Adrenal gland (tissue), 12 donors: ENCODE data around the gene ZBTB45. TPM values are rescaled to one million over a fixed set of nuclear protein-coding genes. Genes with fewer than 3 reads are reported as not detected.
A peak's percentile ranks its signal among the peaks of the same experiment; 100 is the strongest.

ENCODE experiments used
- DNase-seq, 7 donors: peaks; one replicate each; pipeline ENCODE4 v3.0.0-alpha.2; 2019 to 2020
- H3K27ac ChIP-seq, 5 donors: fragments of 200-600 bp; sonication (generic) in 4 of 5; 1 replicate in 3 of 5; 2 replicates in 2 of 5; pipeline versions ENCODE4 v1.5.1 to v1.8.0; 2016 to 2020; ENCODE audit warnings: mild to moderate bottlenecking in 1 of 5
- H3K27me3 ChIP-seq: fragments of 200-600 bp; 2 replicates; pipeline ENCODE4 v1.8.0; 2021
- H3K36me3 ChIP-seq, 2 donors: fragments of 200-600 bp; replicated peaks in 1 of 2; 1 replicate in 1 of 2; 2 replicates in 1 of 2; pipeline versions ENCODE4 v1.5.1 to v1.8.0; 2018 to 2022
- H3K4me1 ChIP-seq, 2 donors: fragments of 200-600 bp; replicated peaks in 1 of 2; 1 replicate in 1 of 2; 2 replicates in 1 of 2; pipeline versions ENCODE4 v1.5.1 to v1.8.0; 2018 to 2021
- H3K4me3 ChIP-seq, 4 donors: fragments of 200-600 bp; sonication (generic) in 3 of 4; one replicate each; pipeline ENCODE4 v1.5.1; 2016 to 2018
- H3K9me3 ChIP-seq, 3 donors: fragments of 200-600 bp; sonication (generic) in 1 of 3; replicated peaks in 1 of 3; 1 replicate in 2 of 3; 2 replicates in 1 of 3; pipeline versions ENCODE4 v1.5.1 to v1.8.0; 2016 to 2021
- CTCF ChIP-seq, 6 experiments: fragments of 450-650 bp in 4 of 6; fragments of 200-600 bp in 2 of 6; sonication (generic) in 1 of 6; IDR thresholded peaks; 1 replicate in 5 of 6; 2 replicates in 1 of 6; pipeline versions ENCODE4 v1.5.1 to v1.8.0; 2016 to 2021; ENCODE audit warnings: antibody characterized with exemption in 6 of 6, mild to moderate bottlenecking in 2 of 6, moderate library complexity in 1 of 6
- POLR2A ChIP-seq, 2 donors: fragments of 450-650 bp; IDR thresholded peaks; one replicate each; pipeline ENCODE4 v1.6.1; 2017; ENCODE audit warnings: antibody characterized with exemption in 2 of 2, mild to moderate bottlenecking in 2 of 2, moderate library complexity in 1 of 2
- WGBS, 4 donors: extraction: QIAGEN DNeasy Blood & Tissue Kit in 2 of 4; methylation state at CpG; one replicate each; pipeline versions ENCODE4 v1.1.5 to v1.1.7; 2013 to 2017; 5-methylcytosine and 5-hydroxymethylcytosine counted together
- intact Hi-C, 2 donors: fragments of 100-400 bp; cut with DNase I; formaldehyde crosslinking; loops; one replicate each; pipeline versions ENCODE4 v1.14.1 to v1.15.0; 2022 to 2023
- polyA plus RNA-seq, 3 donors: library from polyadenylated mRNA; stranded (reverse); fragments of 200-250 nt in 2 of 3; fragments of 350-450 nt in 1 of 3; fragmentation: Illumina TruSeq in 1 of 3; extraction: RNeasy Lipid Tissue Mini Kit (QIAGEN cat#74804) in 1 of 3; gene quantifications; one replicate each; pipeline ENCODE4 v1.2.3, GENCODE V29; 2013 to 2014
- total RNA-seq, 9 donors: library from RNA; depleted of rRNA in 4 of 9; stranded (reverse); fragments of >200 nt in 4 of 9; fragments of 120-200 nt in 1 of 9; fragmentation: NEBNext Ultra II Directional in 1 of 9; extraction: Animal tissue kit (Norgen Biotek cat#: 25700) in 1 of 9; gene quantifications; one replicate each; pipeline versions ENCODE4 v1.1.0 to v1.2.4, GENCODE V29; 2013 to 2023
- donor health status: healthy with polysubstance abuse.
- donor health status: Bipolar disorder and iron deficiency.
- donor health status: DM: yes; HTN: yes; CAD: no.
- donor health status: DM: no; HTN: no; CAD: no.
- donor health status: DM: no; HTN: no; CAD: no.
- donor health status: DM: yes; HTN: yes; CAD: no.

Gene ZBTB45
- total and polyA plus RNA-seq, 12 donors = 1.7 to 20.4 (median 12.8) TPM

GRCh38 chr19:58538257-58539168 is 18.9 kb upstream of the ZBTB45 start:
- no peaks in the 10 kb centered on the region for H3K36me3 ChIP-seq
- intact Hi-C loops = no loop called here
- DNase-seq = peak in 1 of 7 donors; percentile 47
- TF ChIP-seq CTCF (IDR thresholded peaks at IDR 0.05) (no peak), POLR2A (IDR thresholded peaks at IDR 0.05) (no peak)
- H3K4me1 ChIP-seq = peaks cover 0 to 3% of the 10 kb centered on the region in 2 donors
- WGBS, 4 donors = 5 to 13% (median 9%) methylated on average over 35 to 55 of the region's 55 CpGs
- H3K9me3 ChIP-seq = no peaks in the 10 kb centered on the region
- peak overlapping the region in 1 of 5 donors; percentile 2 for H3K27ac ChIP-seq
- no peaks in the 10 kb centered on the region for H3K27me3 ChIP-seq
- H3K4me3 ChIP-seq = peak overlapping the region in 1 of 4 donors; percentile 39

- Histone ChIP-seq H3K4me1 (no peaks in the 10 kb centered on the region), H3K27me3 (no peaks in the 10 kb centered on the region), H3K36me3 (no peaks in the 10 kb centered on the region), H3K4me3 (no peak overlapping the region), H3K27ac (no peak overlapping the region), H3K9me3 (no peaks in the 10 kb centered on the region)
- 83 to 92% (median 87%) methylated on average over 6 to 8 of the region's 8 CpGs for WGBS, 4 donors
- intact Hi-C loops = no loop called here
- TF ChIP-seq CTCF (IDR thresholded peaks at IDR 0.05) (no peak), POLR2A (IDR thresholded peaks at IDR 0.05) (no peak)
- no peak for DNase-seq
Measured at GRCh38 chr19:58536852-58537798, 17.5 kb upstream of the ZBTB45 start.

- Histone ChIP-seq H3K9me3 (no peaks in the 10 kb centered on the region), H3K27ac (no peak overlapping the region), H3K36me3 (no peaks in the 10 kb centered on the region), H3K4me3 (no peak overlapping the region), H3K4me1 (no peaks in the 10 kb centered on the region), H3K27me3 (no peaks in the 10 kb centered on the region)
- no peak for TF ChIP-seq POLR2A (IDR thresholded peaks at IDR 0.05)
- no peak for TF ChIP-seq CTCF (IDR thresholded peaks at IDR 0.05)
- 75 to 97% (median 88%) methylated on average over 3 of the region's 3 CpGs for WGBS, 4 donors
- DNase-seq = no peak
- intact Hi-C loops = no loop called here
Measured at GRCh38 chr19:58535857-58536256, 16.2 kb upstream of the ZBTB45 start.
